DOHH2 (cell line): ENCODE data around the gene FAM111B.

Source experiments
- H3F3A ChIP-seq: fragments of 200-600 bp; sonication (generic), shearing (Covaris generic); 2 replicates; pipeline ENCODE4 v1.6.0; 2016; ENCODE audit warnings: antibody characterized with exemption, mild to moderate bottlenecking; ENCODE audit not compliant: control insufficient read depth, insufficient read depth
- H3K27ac ChIP-seq: fragments of 200-600 bp; sonication (generic); 2 replicates; pipeline ENCODE4 v1.5.1; 2014; ENCODE audit warnings: low read depth, mild to moderate bottlenecking, low read length, moderate library complexity
- H3K27me3 ChIP-seq: fragments of 200-600 bp; sonication (generic); 2 replicates; pipeline ENCODE4 v1.6.1; 2014; ENCODE audit warnings: mild to moderate bottlenecking, low read length, mixed read lengths; ENCODE audit not compliant: control insufficient read depth
- H3K36me3 ChIP-seq: fragments of 200-600 bp; sonication (generic); 2 replicates; pipeline ENCODE4 v1.6.1; 2014; ENCODE audit warnings: mild to moderate bottlenecking, low read length, moderate library complexity, mixed read lengths; ENCODE audit not compliant: control insufficient read depth
- H3K4me1 ChIP-seq: fragments of 200-600 bp; sonication (generic); 2 replicates; pipeline ENCODE4 v1.6.1; 2014; ENCODE audit warnings: mild to moderate bottlenecking, low read length, mixed read lengths; ENCODE audit not compliant: control insufficient read depth
- H3K4me2 ChIP-seq: fragments of 200-600 bp; sonication (generic); 2 replicates; pipeline ENCODE4 v1.6.0; 2014; ENCODE audit warnings: mild to moderate bottlenecking, low read length, moderate library complexity
- H3K4me3 ChIP-seq: fragments of 200-600 bp; sonication (generic); 2 replicates; pipeline ENCODE4 v1.5.1; 2014; ENCODE audit warnings: mild to moderate bottlenecking, low read length, mixed read lengths
- H3K79me2 ChIP-seq: fragments of 200-600 bp; sonication (generic); 2 replicates; pipeline ENCODE4 v1.6.1; 2014; ENCODE audit warnings: mild to moderate bottlenecking, low read length, mixed read lengths; ENCODE audit not compliant: control insufficient read depth
- H3K9me2 ChIP-seq: fragments of 200-600 bp; sonication (generic); replicated peaks from 2 replicates; pipeline ENCODE4 v1.6.1; 2014; ENCODE audit warnings: mild to moderate bottlenecking, low read length, mixed read lengths; ENCODE audit not compliant: control insufficient read depth
- H3K9me3 ChIP-seq: fragments of 200-600 bp; sonication (generic); 2 replicates; pipeline ENCODE4 v1.6.1; 2014; ENCODE audit warnings: antibody characterized with exemption, low read length, mixed read lengths; ENCODE audit not compliant: control insufficient read depth, insufficient read depth
- H4K20me1 ChIP-seq: fragments of 200-600 bp; sonication (generic); 2 replicates; pipeline ENCODE4 v1.6.0; 2014; ENCODE audit warnings: low read depth, mild to moderate bottlenecking, antibody characterized with exemption, low read length, moderate library complexity; ENCODE audit not compliant: control insufficient read depth, insufficient read depth
- EZH2phosphoT487 ChIP-seq: fragments of 200-600 bp; sonication (generic); IDR thresholded peaks from 2 replicates; pipeline ENCODE4 v1.6.1; 2017; ENCODE audit warnings: borderline replicate concordance, mild to moderate bottlenecking, antibody characterized with exemption, low read length, moderate library complexity, mixed read lengths
- TF ChIP-seq, protein P1 (sequence below): fragments of 200-600 bp; sonication (generic); IDR thresholded peaks from one replicate; pipeline ENCODE4 v1.5.1; 2014; ENCODE audit warnings: antibody characterized with exemption, mild to moderate bottlenecking, low read depth, low read length; ENCODE audit not compliant: poor library complexity, severe bottlenecking

The FAM111B gene

GRCh38 chr11:59152312-59152951, 45.4 kb downstream of the FAM111B start:
- Histone ChIP-seq H3K4me2 (no peak overlapping the region), H3K79me2 (no peaks in the 10 kb centered on the region), H3K9me3 (peaks cover 18% of the 10 kb centered on the region; the same call in 1 of the 2 replicates), H3K4me1 (peaks cover 25% of the 10 kb centered on the region), H3K4me3 (no peak overlapping the region), H3K27ac (no peak overlapping the region), H3K27me3 (no peaks in the 10 kb centered on the region), H3K36me3 (peaks cover 18% of the 10 kb centered on the region), H3K9me2 (no peaks in the 10 kb centered on the region), H4K20me1 (no peaks in the 10 kb centered on the region), H3F3A (no peaks in the 10 kb centered on the region)
- TF ChIP-seq, protein P1, sequence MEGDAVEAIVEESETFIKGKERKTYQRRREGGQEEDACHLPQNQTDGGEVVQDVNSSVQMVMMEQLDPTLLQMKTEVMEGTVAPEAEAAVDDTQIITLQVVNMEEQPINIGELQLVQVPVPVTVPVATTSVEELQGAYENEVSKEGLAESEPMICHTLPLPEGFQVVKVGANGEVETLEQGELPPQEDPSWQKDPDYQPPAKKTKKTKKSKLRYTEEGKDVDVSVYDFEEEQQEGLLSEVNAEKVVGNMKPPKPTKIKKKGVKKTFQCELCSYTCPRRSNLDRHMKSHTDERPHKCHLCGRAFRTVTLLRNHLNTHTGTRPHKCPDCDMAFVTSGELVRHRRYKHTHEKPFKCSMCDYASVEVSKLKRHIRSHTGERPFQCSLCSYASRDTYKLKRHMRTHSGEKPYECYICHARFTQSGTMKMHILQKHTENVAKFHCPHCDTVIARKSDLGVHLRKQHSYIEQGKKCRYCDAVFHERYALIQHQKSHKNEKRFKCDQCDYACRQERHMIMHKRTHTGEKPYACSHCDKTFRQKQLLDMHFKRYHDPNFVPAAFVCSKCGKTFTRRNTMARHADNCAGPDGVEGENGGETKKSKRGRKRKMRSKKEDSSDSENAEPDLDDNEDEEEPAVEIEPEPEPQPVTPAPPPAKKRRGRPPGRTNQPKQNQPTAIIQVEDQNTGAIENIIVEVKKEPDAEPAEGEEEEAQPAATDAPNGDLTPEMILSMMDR = no peak

DNA sequence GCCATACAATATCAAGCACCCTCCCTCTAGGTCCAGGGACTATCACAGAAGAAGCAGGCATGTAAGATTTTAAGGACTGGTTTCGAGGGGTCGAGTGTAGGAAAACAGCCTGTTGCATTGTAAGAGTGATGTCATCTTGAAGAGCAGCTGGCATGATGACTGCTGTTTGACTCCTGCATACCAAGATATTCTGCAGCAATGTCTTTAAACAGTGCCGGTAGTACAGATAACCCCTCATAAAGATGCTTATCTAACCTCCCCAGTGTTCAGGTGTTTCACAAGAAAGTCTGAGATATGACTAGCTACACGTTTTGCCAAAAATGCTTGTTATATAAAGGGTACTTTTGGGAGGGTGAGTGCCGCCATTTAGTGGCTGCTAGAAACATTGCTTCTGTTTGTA, 47.6 kb downstream of the FAM111B start:
- Histone ChIP-seq H3K4me3 (no peak overlapping the region), H3K9me3 (0 out of 2 replicates have a peak, but pooled peaks cover 3% of the 10 kb centered on the region), H3K27ac (no peak overlapping the region), H3K27me3 (no peaks in the 10 kb centered on the region), H3K36me3 (no peaks in the 10 kb centered on the region; the same call in 1 of the 2 replicates), H3K9me2 (no peaks in the 10 kb centered on the region), H3K4me1 (peaks cover 21% of the 10 kb centered on the region), H3K4me2 (no peak overlapping the region), H3F3A (no peaks in the 10 kb centered on the region), H3K79me2 (no peaks in the 10 kb centered on the region), H4K20me1 (no peaks in the 10 kb centered on the region)
- no peak for TF ChIP-seq EZH2phosphoT487
- TF ChIP-seq, protein P1 = no peak

DNA sequence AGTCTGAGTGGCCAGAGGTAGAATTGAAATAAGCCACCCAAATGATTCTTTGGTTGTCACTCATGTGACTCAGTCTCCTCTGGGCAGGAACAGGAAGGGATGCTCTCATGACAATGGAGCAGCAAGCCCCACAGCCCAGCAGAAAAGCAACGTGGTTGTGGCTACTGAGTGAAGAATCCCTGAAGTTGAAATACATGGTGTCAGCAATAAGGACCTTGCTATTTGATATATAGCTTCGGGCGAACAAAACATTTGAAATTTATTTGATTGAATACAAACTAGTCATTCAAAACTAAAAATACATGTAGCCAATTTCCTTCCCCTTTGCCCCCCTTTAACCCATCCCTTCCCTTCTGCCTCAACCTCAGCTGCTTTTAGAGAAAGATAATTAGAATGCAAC, 50.4 kb downstream of the FAM111B start:
- TF ChIP-seq EZH2phosphoT487 = no peak
- TF ChIP-seq, protein P1 = no peak
- Histone ChIP-seq H3K9me3 (0 out of 2 replicates have a peak, but pooled peaks cover 3% of the 10 kb centered on the region), H3F3A (no peaks in the 10 kb centered on the region), H3K9me2 (no peaks in the 10 kb centered on the region), H3K79me2 (no peaks in the 10 kb centered on the region), H3K27ac (no peak overlapping the region), H4K20me1 (no peaks in the 10 kb centered on the region), H3K4me3 (no peak overlapping the region), H3K4me1 (peaks cover 21% of the 10 kb centered on the region), H3K36me3 (no peaks in the 10 kb centered on the region), H3K4me2 (0 out of 2 replicates have a peak overlapping the region, but pooled peaks have one; percentile 56), H3K27me3 (no peaks in the 10 kb centered on the region)
